HG03280 (cell line): ENCODE measurements around the gene KCNK10.
A peak's percentile ranks its signal among the peaks of the same experiment; 100 is the strongest.

ENCODE experiments used
- ATAC-seq: cut with Tn5 transposase; IDR thresholded peaks from one replicate; pipeline ENCODE4 v1.9.1; 2021; ENCODE audit warnings: mild to moderate bottlenecking, moderate library complexity; ENCODE audit not compliant: unreplicated experiment

KCNK10 gene

DNA sequence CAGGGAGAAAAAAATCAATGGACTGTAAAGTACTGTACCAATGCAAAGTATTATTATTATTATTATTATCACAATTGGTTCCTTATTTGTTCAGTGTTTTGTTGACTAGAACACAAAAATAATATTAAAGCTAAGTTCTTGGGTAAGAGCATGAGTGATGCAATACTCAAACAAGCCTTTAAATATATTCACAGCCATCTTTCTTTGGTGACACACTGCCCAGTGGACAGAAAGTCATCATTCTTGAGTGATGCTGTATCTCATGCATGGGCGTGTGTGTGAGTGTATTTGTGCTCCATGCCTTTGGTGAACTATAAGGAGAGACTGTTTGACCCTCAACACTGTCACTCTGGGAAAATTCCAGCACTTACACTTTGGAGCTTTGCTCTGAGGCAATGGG, 93.6 kb downstream of the KCNK10 start:
- no peak for ATAC-seq

DNA sequence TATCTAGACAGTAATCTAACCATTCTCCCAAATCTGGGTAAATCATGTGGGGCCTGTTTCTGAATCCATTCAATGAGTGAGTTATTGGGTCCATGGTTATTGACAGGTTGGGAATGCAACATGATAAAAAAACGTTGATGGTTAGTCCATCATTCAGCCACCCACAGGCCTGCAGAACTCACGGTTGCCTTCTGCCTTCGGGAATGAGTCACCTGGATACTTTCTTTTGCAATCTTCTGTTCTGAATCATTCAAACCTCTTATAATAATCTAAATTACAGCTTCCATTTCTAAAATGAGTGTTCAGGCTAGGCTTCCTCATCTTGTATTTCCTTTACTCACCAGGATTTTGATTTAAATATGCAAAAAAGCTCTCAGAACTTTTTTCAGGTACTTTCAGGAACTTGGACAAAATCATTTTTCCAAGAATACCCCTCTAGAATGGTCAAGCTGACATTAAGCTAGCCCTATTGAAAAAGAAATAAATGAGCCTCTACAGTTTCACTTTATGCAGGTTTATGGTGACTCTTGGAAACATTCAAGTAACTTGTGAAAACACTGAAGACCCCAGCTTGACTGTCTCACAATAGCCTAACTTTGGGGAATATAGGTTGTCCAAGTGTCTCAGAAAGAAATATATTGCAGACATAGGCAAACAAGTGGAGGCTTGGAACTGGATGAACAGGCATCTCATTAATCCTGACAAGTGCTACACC, 94.4 kb downstream of the KCNK10 start:
- ATAC-seq, result no peak

DNA sequence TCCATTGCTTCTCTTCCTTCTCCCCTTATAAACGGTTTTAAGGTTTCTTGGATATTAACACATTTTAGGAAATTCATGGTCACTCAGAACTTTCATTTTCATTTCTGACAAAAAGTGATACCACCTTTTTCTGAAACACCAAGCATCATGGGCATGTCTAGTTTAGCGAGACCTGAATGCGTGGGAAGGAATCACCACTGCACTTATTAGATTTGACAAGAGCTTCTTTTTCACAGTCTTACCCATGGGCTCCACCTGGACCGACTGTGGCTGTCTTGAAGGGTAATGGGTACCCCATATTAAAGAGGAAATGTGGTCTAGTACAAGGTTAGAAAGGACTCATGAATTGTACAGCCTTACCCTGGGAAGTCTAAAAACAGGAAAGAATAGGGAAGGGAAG, 95.4 kb downstream of the KCNK10 start:
- ATAC-seq, result no peak

DNA sequence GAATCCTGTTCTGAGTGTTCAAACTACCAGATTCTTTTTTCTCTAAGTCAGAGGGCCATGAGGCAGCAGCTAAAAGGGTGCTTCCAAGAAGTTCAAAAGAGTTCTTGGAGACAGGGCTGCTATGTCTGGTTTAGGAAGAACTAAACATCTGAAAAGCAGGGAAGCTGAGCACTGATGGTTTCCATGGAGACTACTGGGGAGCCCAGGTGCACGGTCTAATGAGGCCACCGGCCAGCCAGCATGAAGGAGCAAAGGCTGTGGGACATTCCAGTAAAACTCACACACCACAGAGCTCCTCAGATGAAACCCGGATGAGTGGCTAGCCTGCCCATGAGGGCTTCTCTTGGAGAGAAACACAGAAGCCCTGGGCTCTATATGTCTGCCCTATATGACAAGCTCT, 97.3 kb downstream of the KCNK10 start:
- no peak for ATAC-seq

GRCh38 chr14:88218119-88218915, 104.8 kb downstream of the KCNK10 start:
- no peak for ATAC-seq

DNA sequence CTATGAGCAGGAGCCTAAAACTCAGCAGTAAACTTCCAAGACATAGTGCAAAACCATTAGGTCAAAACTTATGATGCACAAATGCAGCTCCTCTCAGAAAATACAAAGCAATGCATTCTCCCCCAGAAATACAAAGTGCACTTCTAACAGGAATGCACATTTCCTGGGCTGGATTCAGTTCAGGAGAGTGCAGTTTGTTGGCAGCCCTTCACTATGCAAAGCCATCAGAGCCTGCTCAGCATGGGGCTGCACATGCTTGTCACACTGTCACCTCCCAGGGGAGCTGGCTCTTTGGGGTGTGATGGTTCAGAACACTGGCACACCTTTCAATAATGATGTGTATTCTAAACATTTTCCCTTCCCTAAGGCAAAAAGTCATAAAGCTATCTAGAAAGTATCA, 110.4 kb downstream of the KCNK10 start:
- ATAC-seq, result no peak

DNA sequence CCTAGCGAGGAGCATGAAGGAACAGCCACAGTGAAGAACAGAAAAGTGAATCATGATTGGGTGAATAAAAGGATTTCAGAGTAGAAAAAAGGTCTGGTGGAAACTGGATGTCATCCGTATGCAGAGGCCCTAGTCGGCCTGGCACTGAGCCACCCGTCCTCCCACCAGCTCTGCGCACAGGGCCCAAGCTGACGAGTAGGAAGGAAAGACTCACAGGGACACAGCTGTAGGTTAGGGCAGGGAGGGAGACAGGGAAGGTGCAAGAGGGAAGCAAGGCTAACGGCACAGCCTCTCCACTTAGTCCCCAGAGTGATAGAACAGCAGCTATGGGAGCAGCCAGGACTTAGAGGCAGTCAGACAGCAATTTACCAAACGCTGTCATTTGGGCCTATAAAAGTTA, 112.6 kb downstream of the KCNK10 start:
- ATAC-seq, result no peak

GRCh38 chr14:88209273-88209672, 113.8 kb downstream of the KCNK10 start:
- ATAC-seq, result no peak

DNA sequence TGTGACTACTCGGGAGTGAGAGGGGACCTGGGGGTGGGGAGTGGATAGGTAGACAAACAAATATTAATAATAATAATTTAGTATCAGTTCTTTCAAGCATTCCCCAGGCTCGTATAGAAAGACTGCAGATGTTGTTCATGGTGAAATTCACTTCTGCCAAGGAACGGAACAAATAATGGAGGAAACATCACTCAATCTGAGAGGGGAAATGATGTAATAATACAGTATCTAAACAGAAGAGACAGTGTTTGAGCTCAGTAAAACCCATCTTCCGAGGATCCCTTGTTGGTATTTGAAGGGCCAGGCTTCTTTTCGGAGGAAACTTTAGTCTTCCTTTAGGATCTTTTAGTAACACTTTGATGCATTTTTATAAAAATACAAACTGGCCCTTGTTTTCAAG, 114.2 kb downstream of the KCNK10 start:
- ATAC-seq, result no peak

DNA sequence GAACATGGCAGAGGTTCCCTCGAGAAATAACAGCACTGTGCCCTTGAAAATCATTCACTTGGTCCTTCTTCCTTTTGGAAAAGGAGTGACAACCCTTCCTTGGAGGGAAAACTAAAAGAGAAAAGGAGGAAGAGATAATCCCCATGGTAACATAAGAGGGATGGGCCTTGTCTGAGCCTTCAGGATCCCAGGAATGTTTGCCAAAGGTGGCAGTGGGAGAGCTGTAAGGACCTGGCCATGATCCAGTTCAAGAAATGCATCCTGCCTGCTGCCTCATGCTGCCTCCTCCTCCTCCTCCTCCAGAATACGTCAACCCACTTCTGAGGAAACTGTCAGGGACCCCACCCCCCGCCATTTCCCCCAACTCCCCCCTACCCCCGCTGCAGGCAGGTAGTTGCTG, 118.8 kb downstream of the KCNK10 start:
- ATAC-seq, result no peak

GRCh38 chr14:88203291-88203690, 119.8 kb downstream of the KCNK10 start:
- ATAC-seq, result no peak

- no peak for ATAC-seq
Observed at GRCh38 chr14:88202286-88202685, 120.8 kb downstream of the KCNK10 start.

- no peak for ATAC-seq
Observed at GRCh38 chr14:88201851-88202250, 121.2 kb downstream of the KCNK10 start.

- ATAC-seq, result no peak
Observed at GRCh38 chr14:88199882-88200281, 123.2 kb downstream of the KCNK10 start.

GRCh38 chr14:88198446-88198845, 124.6 kb downstream of the KCNK10 start:
- ATAC-seq, result no peak

GRCh38 chr14:88196925-88197324, 126.1 kb downstream of the KCNK10 start:
- peak; percentile 75 for ATAC-seq

- no peak for ATAC-seq
Observed at GRCh38 chr14:88196116-88196890, 126.8 kb downstream of the KCNK10 start.

GRCh38 chr14:88195676-88196075, 127.4 kb downstream of the KCNK10 start:
- no peak for ATAC-seq

DNA sequence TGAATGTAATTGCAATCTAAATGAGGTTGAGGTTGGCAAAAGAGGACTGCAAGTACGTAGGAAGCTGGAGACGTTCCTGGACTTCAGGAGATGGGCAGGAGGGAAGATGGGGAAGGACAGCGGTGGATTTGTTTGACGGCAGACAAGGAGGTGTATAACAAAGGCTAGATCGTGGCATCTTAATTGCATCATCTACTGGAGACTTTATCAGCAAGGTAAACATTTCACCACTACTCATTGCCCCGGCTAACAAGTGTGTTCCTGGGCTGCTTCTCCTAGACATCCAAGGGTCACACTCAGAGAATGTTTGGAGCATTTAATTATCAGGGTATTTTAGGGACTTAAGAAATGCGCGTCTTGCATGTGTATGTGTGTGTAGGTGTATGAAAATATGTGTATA, 128.5 kb downstream of the KCNK10 start:
- no peak for ATAC-seq

- no peak for ATAC-seq
Observed at GRCh38 chr14:88191605-88192004, 131.5 kb downstream of the KCNK10 start.

GRCh38 chr14:88189417-88190191, 133.5 kb downstream of the KCNK10 start:
- ATAC-seq, result peak; percentile 82
